ENCODE data around the gene NAV3. TPM values are rescaled to one million over a fixed set of nuclear protein-coding genes. Genes with fewer than 3 reads are reported as not detected.

NAV3 gene
- total RNA-seq, 2 donors from 2014 or later: 0.20 to 1.9 TPM

- no peaks in the 10 kb centered on the region for H3K27me3 ChIP-seq (ENCODE audit: control insufficient read depth, insufficient read depth, low read length, poor library complexity, severe bottlenecking)
- no peak for DNase-seq
- H3K9me3 ChIP-seq (ENCODE audit: control insufficient read depth, low read length): no peaks in the 10 kb centered on the region
- no peaks in the 10 kb centered on the region for H3K4me1 Mint-ChIP-seq
- H3K27ac ChIP-seq (ENCODE audit: low read depth, low read length): no peak overlapping the region
- TF ChIP-seq CTCF (conservative IDR thresholded peaks at IDR 0.05): no peak
- no peak overlapping the region for H3K27ac Mint-ChIP-seq
- H3K4me3 Mint-ChIP-seq: no peak overlapping the region
- no peaks in the 10 kb centered on the region for H3K36me3 ChIP-seq (ENCODE audit: control insufficient read depth, insufficient read depth, low read length)
- no peak overlapping the region for H3K4me3 ChIP-seq (ENCODE audit: low read length)
- H3K4me1 ChIP-seq (ENCODE audit: control insufficient read depth, insufficient read depth, low read length): no peaks in the 10 kb centered on the region
- no peaks in the 10 kb centered on the region for H3K27me3 Mint-ChIP-seq (ENCODE audit: insufficient read depth)
- no peaks in the 10 kb centered on the region for H3K9me3 Mint-ChIP-seq
- H3K36me3 Mint-ChIP-seq (ENCODE audit: low read depth): no peaks in the 10 kb centered on the region
- H3K9ac ChIP-seq (ENCODE audit: extremely low read depth, low read length, poor library complexity, severe bottlenecking): no peak overlapping the region
Measured at GRCh38 chr12:77938301-77938700, 107.6 kb downstream of the NAV3 start.

GRCh38 chr12:77940011-77940423, 109.3 kb downstream of the NAV3 start:
- no peak overlapping the region for H3K27ac Mint-ChIP-seq
- H3K4me1 Mint-ChIP-seq: no peaks in the 10 kb centered on the region
- no peak overlapping the region for H3K4me3 Mint-ChIP-seq
- Histone ChIP-seq H3K27me3 (ENCODE audit: control insufficient read depth, insufficient read depth, low read length, poor library complexity, severe bottlenecking) (no peaks in the 10 kb centered on the region), H3K36me3 (ENCODE audit: control insufficient read depth, insufficient read depth, low read length) (no peaks in the 10 kb centered on the region), H3K4me1 (ENCODE audit: control insufficient read depth, insufficient read depth, low read length) (no peaks in the 10 kb centered on the region), H3K4me3 (ENCODE audit: low read length) (no peak overlapping the region), H3K27ac (ENCODE audit: low read depth, low read length) (no peak overlapping the region), H3K9ac (ENCODE audit: extremely low read depth, low read length, poor library complexity, severe bottlenecking) (no peak overlapping the region), H3K9me3 (ENCODE audit: control insufficient read depth, low read length) (no peaks in the 10 kb centered on the region)
- TF ChIP-seq CTCF (conservative IDR thresholded peaks at IDR 0.05): no peak
- H3K36me3 Mint-ChIP-seq (ENCODE audit: low read depth): no peaks in the 10 kb centered on the region
- H3K27me3 Mint-ChIP-seq (ENCODE audit: insufficient read depth): no peaks in the 10 kb centered on the region
- 82% methylated on average over 1 of the region's 1 CpG; no CpG with 5 or more reads in 1 of the 2 experiments for WGBS, 2 experiments (ENCODE audit: insufficient coverage in 1 of 2, insufficient read length in 1 of 2)
- DNase-seq: no peak
- no peaks in the 10 kb centered on the region for H3K9me3 Mint-ChIP-seq

GRCh38 chr12:77940567-77940966, 109.9 kb downstream of the NAV3 start:
- no peaks in the 10 kb centered on the region for H3K9me3 ChIP-seq (ENCODE audit: control insufficient read depth, low read length)
- H3K27ac ChIP-seq (ENCODE audit: low read depth, low read length): no peak overlapping the region
- H3K27me3 Mint-ChIP-seq (ENCODE audit: insufficient read depth): no peaks in the 10 kb centered on the region
- no peak for TF ChIP-seq CTCF (conservative IDR thresholded peaks at IDR 0.05)
- no peak for DNase-seq
- no peak overlapping the region for H3K4me3 ChIP-seq (ENCODE audit: low read length)
- H3K9me3 Mint-ChIP-seq: no peaks in the 10 kb centered on the region
- H3K9ac ChIP-seq (ENCODE audit: extremely low read depth, low read length, poor library complexity, severe bottlenecking): no peak overlapping the region
- H3K27ac Mint-ChIP-seq: no peak overlapping the region
- H3K4me1 Mint-ChIP-seq: no peaks in the 10 kb centered on the region
- H3K36me3 ChIP-seq (ENCODE audit: control insufficient read depth, insufficient read depth, low read length): no peaks in the 10 kb centered on the region
- H3K4me3 Mint-ChIP-seq: no peak overlapping the region
- H3K36me3 Mint-ChIP-seq (ENCODE audit: low read depth): no peaks in the 10 kb centered on the region
- no peaks in the 10 kb centered on the region for H3K27me3 ChIP-seq (ENCODE audit: control insufficient read depth, insufficient read depth, low read length, poor library complexity, severe bottlenecking)
- H3K4me1 ChIP-seq (ENCODE audit: control insufficient read depth, insufficient read depth, low read length): no peaks in the 10 kb centered on the region
- 40 to 45% methylated on average over 2 of the region's 2 CpGs for WGBS, 2 experiments (ENCODE audit: insufficient coverage in 1 of 2, insufficient read length in 1 of 2)
